Rectal smooth muscle tissue (tissue), 1 donor: ENCODE measurements around the gene TMEM115.
"Not testable (repeated sequence)": the region's sequence is repeated elsewhere in the genome, so short reads cannot be mapped to it uniquely, and the experiment has no call there.

Source experiments
- H3K27ac ChIP-seq: one replicate; pipeline ENCODE4 v1.7.0; 2013; ENCODE audit warnings: low read depth, low read length, inconsistent platforms
- H3K27me3 ChIP-seq: one replicate; pipeline ENCODE4 v1.7.0; 2013; ENCODE audit warnings: low read length; ENCODE audit not compliant: control insufficient read depth, insufficient read depth
- H3K36me3 ChIP-seq: one replicate; pipeline ENCODE4 v1.7.0; 2013; ENCODE audit warnings: low read length; ENCODE audit not compliant: control insufficient read depth, insufficient read depth
- H3K4me1 ChIP-seq: one replicate; pipeline ENCODE4 v1.7.0; 2013; ENCODE audit warnings: low read length; ENCODE audit not compliant: control insufficient read depth, insufficient read depth
- H3K4me3 ChIP-seq: one replicate; pipeline ENCODE4 v1.7.0; 2013; ENCODE audit warnings: low read length
- H3K9ac ChIP-seq: one replicate; pipeline ENCODE4 v1.7.0; 2013; ENCODE audit warnings: low read length

The TMEM115 gene

DNA sequence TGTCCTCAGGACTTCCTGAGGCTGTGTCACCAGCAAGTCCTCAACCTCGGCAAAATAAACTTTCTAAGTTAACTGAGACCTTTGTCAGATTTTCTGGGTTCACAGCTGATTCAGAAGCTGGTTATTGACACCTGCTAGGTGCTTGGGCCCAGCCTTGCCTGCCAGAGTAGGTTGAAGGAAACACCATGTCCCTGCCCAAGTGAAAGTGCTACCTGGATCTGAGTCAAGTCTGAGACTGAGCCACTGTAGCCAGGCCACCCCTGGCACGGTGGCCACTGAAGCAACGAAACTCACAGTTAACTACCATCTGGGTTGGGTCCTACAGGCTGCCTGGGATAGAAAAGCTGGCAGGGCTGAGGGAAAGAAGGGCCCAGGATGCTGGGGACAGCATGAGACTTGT lies 45.0 kb downstream of the TMEM115 start:
- Histone ChIP-seq H3K4me3 (no peak overlapping the region), H3K36me3 (peaks cover 8% of the 10 kb centered on the region), H3K27ac (no peak overlapping the region), H3K27me3 (no peaks in the 10 kb centered on the region), H3K4me1 (peaks cover 6% of the 10 kb centered on the region), H3K9ac (no peak overlapping the region)

DNA sequence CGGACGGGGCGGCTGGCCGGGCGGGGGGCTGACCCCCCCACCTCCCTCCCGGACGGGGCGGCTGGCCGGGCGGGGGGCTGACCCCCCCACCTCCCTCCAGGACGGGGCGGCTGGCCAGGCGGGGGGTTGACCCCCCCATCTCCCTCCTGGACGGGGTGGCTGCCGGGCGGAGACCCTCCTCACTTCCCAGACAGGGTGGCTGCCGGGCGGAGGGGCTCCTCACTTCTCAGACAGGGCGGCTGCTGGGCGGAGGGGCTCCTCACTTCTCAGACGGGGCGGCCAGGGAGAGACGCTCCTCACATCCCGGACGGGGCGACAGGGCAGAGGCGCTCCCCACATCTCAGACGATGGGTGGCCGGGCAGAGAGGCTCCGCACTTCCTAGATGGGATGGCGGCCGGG lies 47.3 kb downstream of the TMEM115 start:
- not testable (repeated sequence) for H3K27me3 ChIP-seq, H3K27ac ChIP-seq, H3K4me3 ChIP-seq, H3K36me3 ChIP-seq, H3K9ac ChIP-seq, H3K4me1 ChIP-seq
